Measurements from ENCODE around the gene GLRX5.

DNA sequence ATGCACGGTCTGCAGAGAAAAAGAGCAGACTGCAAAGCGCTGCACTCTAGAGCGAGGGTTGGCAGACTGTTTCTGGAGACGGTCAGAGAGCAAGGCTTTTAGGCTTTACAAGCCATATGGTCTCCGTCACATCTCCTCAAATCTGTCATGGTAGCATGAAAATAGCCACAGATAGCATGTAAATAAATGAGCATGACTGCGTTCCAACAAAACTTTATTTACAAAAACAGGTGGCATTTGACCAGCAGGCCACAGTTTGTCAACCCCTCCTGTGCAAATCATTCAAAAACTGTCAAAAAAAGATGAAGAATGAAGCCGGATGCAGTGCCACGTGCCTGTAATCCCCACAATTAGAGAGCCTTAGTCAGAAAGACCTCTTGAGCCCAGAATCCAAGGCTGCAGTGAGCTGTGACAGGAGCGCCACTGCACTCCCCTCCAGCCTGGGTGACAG lies 37.3 kb upstream of the GLRX5 start:
- TF ChIP-seq CTCF (IDR thresholded peaks at IDR 0.05; ENCODE audit: low read length), result no peak
- no peak for TF ChIP-seq EZH2phosphoT487 (IDR thresholded peaks at IDR 0.05; ENCODE audit: low read length)

Data from MM.1S (cell line).